Stimulated activated CD8-positive, alpha-beta memory T cell treated with anti-CD3 and anti-CD28 coated beads, Interleukin-15, amount 100 ng/mL, for 24 hours (primary cell): ENCODE data around the gene SFI1.
A peak's percentile ranks its signal among the peaks of the same experiment; 100 is the strongest.
"Not testable (repeated sequence)": the region's sequence is repeated elsewhere in the genome, so short reads cannot be mapped to it uniquely, and the experiment has no call there.

Experiments
- DNase-seq: peaks from one replicate; pipeline ENCODE4 v3.0.0-alpha.2; 2020; ENCODE audit warnings: low read depth

SFI1 gene

GRCh38 chr22:31496007-31496734 is at the start of gene SFI1:
Gene SFI1 (plus strand): TSS chr22:31496536. CDS start chr22:31508285, 11,749 bp downstream.
- DNase-seq = peak; percentile 90

DNA sequence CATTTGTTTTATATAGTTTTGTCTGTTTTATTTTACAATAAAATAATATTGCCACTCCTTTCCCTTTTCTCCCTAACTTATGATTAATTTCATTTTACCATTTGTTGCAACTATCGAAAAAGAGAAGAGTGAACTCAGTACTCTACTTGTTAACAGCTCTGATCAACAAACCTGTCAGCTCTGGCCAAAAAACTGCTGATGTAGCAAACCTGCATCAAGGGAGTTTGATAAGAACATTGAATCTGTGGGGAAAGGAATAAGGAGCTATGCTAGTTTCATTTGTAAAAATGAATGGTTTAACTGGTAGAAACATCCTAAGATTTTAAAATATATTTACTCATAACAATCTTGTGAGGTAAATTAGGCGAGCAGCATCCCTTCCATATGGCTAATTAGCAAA is 49.6 kb upstream of the SFI1 start:
- no peak for DNase-seq

DNA sequence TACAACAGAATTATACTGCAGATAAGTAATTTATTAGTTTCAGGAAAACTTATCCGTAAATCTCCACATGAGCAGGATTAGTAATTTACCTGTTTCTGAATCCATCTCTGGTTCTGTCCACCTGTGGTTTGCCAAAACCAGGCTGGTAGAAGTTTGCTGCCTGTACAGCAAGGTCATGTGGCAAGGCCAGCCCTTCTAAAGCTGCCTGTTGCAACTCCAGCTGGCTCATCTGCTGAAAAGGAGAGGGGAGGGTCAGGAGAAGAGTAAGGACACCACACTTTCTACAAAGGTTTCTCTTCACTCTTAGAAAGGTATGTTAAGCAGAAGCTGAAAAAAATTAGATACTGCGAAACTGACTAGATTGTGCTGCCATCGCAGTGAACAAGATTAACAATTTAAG is 49.0 kb upstream of the SFI1 start:
- DNase-seq = no peak

DNA sequence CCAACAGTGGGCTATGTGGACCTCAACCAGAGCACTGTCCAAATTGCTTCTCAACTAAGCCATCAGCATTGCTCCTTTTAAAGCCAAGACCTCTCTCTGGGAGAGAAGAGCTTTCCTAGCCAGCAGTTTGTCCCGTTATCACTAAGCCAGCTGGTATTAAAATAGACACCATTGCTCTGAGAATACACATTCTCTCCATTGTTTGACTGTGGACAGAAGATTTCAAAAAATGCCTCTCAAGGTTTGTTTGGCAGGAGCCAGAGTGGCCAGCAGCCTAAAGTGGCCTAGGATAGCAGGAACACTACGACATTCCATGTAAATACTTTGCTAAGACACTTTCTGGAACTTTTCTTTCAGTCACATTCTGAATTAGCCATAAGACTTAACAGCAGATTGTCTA is 48.0 kb upstream of the SFI1 start:
- no peak for DNase-seq

DNA sequence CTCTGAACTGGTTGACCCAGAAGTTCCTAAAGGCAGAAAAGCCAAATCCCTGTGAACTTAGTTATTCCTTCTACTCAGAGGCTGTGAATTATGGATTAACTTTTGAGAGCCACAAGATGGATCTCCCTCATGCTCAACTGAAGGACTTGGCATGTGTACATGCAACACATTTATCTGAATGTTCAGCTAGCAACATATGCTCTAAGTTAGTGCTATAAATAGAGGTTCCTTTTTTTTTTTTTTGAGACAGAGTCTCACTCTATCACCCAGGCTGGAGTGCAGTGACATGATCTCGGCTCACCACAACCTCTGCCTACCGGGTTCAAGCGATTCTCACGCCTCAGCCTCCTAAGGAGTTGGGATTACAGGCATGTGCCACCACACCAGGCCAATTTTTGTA is 46.8 kb upstream of the SFI1 start:
- DNase-seq = no peak

- no peak for DNase-seq
These were observed 44.4 kb upstream of the SFI1 start for GRCh38 chr22:31451709-31452571.

DNA sequence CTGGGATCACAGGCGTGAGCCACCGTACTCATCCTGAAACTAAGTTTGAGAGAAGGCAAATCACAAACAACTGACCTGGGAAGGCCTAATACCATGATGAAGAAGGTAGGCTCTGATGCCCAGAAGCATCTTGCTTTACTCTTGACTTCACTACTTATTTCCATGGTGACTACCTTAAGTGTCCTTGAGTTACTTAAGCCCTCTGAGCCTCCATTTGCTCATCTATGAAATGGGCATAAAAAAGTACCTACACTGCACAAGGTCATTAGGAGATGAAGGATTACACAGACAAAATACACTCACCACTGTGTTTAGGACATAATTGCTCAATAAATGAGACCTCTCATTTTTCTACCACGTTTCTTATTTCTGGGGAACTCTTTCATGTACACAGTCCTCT is 34.6 kb upstream of the SFI1 start:
- DNase-seq = no peak

- DNase-seq = no peak
These were observed 31.0 kb upstream of the SFI1 start for GRCh38 chr22:31465307-31465706.

DNA sequence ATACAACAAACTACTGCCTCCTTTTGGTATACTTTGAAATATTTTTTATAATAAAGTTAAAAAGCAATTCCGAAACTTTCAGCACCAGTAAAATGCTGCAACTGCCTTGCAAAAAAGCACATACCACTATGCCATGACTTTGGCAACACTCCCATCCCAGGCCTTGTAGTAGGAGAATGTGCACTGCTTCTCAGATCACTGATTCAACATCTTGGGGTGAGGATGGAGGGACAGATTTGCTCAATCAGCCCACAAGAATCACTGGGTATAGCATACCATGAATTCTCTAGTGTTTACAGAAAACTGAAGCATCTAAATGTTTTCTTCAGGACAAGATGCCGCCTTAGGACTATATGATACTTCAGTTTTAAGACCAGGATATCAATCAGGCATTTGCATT is 21.6 kb upstream of the SFI1 start:
- no peak for DNase-seq

DNA sequence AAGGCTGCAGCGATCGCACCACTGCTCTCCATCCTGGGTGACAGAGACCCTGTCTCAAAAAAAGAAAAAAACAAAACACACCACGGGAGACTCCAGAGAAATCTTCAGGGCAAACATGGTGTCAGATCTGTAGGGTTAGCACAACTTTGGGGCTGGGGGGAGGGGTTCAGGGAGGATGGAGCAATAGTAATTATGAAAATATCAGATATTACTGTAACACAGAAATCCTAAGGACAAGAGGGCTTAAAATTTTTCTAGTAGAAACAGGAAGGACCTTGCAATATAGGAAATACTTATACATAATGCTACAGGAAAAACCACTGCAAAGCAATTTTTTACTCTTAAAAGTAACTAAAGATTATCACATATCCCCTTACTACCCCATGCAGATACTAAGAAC is 20.5 kb upstream of the SFI1 start:
- DNase-seq = no peak

DNA sequence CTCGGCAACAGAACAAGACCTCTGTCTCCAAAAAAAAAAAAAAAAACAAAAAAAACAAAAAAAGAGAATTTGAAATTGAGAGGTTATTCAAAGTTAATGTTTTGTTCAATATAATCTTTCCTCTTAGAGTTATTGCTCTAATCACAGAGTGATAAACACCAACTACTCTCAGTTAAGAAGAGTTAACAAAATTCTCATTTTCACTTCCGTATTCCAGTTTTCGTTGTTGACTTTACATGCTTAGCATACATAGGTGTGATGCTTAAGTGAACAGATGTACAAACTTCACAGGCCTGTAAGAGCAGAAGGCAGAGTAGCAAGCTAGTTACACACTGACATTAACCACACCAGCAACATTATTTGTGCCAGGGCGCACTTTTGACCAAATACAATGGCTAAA is 19.0 kb upstream of the SFI1 start:
- DNase-seq = no peak

GRCh38 chr22:31481129-31481528 is 15.2 kb upstream of the SFI1 start:
- no peak for DNase-seq

DNA sequence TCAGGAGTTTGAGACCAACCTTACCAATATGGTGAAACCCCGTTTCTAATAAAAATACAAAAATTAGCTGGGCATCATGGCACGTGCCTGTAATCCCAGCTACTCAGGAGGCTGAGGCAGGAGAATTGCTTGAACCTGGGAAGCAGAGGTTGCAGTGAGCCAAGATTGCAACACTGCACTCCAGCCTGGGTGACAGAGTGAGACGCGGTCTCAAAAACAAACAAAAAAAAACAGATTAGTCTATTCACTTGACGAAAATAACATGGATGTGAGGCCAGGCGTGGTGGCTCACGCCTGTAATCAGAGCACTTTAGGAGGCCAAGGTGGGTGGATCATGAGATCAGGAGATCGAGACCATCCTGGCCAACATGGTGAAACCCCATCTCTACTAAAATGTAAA is 13.9 kb upstream of the SFI1 start:
- not testable (repeated sequence) for DNase-seq

- DNase-seq = not testable (repeated sequence)
These were observed 10.0 kb upstream of the SFI1 start for GRCh38 chr22:31486369-31486768.

DNA sequence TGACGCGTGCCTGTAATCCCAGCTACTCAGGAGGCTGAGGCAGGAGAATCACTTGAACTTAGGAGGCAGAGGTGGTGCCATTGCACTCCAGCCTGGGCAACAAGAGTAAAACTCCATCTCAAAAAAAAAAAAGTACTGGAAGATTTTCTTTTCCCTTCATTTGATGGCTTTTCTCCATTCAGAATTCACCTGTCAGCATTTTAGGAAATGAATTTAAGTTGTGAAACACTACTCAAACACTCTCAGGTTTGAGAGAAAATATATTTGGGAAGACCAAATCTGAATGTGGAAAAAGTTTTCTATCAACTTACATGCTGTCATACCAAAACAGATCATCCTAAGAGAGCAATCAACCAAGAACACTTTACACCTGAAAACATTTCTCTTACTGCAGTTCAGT is 9.4 kb upstream of the SFI1 start:
- DNase-seq = no peak

GRCh38 chr22:31488346-31488883 is 7.9 kb upstream of the SFI1 start:
- DNase-seq = no peak

DNA sequence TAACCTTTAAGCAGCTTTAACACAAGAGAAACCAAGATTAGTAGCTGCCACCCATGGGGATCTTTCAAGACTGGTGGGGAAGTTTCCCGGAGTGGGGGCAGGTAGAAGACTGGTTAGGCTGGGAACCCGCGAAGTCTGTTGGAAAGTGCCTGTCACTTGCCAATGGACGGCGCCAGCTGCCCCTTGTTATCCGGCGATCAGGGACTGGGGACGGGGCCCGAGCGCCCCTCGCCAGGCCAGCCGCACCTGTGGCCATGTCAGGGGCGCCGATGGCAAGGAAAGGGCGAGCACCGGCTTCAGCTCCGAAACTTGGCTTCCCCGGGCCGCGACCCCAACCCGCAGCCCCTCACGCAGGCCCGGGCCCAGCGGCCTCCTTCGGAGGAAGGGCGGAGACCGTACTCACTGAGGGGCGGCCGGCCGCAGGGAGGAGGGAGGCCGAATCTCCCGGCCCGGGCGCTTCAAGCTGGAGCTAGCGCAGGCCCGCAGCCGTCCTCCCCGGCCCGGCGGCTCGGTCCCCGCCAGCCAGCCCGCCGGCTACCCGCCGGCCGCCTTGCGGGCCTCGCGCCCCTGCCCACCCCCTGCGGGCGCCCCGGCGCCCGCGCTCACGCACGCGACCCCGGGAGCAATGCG is 7.2 kb upstream of the SFI1 start:
- DNase-seq = peak; percentile 7

DNA sequence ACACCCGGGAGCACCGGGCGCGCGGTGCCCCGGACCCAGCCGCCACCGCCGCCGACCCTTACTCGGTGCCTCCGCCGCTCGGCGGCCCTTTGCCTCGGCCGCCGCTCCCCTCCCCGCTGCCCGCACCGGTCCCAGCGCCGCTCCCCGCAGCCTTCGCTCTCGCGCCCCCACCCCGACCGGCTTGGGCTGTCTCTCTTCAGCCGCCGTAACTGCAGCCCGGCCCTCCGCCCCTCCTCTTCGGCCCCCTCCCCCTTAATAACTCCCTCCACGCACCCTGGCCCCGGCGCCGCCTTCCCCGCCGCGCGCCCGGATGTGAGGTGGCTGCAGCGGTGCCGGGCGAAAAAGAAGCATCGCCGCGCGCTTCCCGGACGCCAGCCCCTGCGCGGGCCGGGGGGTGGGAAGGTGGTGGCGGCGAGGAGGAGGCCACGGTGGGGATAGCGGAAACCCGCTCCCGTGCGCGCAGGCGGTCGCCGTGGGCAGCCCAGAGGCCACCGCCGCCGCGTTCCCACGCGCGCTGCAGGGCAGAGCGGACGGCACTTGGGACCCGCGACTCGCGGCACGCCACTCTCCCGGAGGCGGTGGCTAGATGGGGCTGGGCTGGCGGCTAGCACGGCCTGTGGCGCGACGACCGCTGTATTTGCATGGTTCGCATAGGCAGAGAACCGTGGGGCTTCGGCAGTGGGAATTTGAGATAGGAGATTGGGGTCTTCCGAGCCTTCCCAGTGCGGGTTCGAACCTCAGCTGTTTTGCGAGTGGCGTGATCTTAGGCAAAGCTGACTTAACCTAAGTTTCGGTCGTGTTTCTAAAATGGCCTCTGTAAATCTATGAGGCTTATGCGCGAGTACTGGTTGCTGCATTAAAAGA is 6.5 kb upstream of the SFI1 start, which contains the start of gene EIF4ENIF1:
Gene EIF4ENIF1, minus strand, starts transcription at position 211 of the 864 bp plus-strand sequence. CDS start 1,124 bp downstream, outside the sequence.
- peak; percentile 63 for DNase-seq

DNA sequence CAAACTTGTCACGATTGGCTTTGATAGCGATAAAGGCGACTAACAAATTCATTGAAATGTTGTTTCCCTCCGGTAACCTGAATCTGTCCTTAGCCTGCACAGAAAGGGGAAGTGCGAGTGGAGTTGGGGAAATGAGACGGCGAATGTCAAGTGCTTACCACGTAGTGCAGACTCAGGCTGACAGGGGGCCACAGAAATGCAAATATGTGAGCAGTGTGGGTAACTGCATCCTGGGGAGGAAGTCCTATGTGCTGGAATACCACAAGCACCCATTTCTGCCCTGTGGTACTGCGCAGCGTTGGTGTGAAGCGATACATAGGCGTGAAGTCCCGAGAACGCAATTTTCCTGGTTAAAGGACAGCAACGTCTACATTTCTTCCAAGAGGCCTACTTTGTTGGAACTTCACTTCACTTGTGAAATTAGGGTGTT is 5.8 kb upstream of the SFI1 start:
- DNase-seq = peak; percentile 16

- no peak for DNase-seq
These were observed 4.9 kb upstream of the SFI1 start for GRCh38 chr22:31491218-31491962.

DNA sequence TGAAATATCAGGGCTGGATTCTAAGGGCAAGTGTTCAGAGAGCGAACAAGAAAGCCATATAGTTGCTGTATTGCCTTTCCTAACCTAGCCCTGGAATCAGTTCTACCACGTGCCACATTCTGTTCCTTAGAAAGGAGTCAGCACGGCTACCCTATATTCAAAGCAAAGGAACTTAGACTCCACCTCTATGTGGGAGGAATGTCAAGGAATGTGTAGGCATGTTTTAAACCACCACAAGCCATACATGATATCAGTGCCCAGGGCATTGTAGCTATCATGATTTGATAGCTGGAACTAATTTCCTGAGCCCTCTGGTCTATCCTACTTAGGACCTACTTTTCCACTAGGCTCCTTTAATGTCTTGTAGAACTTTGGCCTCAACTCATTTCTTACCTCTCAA is 4.2 kb upstream of the SFI1 start:
- DNase-seq = no peak
